DOHH2 (cell line): ENCODE results near the gene B4GALNT1.

Experiments
- H3F3A ChIP-seq: fragments of 200-600 bp; sonication (generic), shearing (Covaris generic); 2 replicates; pipeline ENCODE4 v1.6.0; 2016; ENCODE audit warnings: antibody characterized with exemption, mild to moderate bottlenecking; ENCODE audit not compliant: control insufficient read depth, insufficient read depth
- H3K27ac ChIP-seq: fragments of 200-600 bp; sonication (generic); 2 replicates; pipeline ENCODE4 v1.5.1; 2014; ENCODE audit warnings: low read depth, mild to moderate bottlenecking, low read length, moderate library complexity
- H3K27me3 ChIP-seq: fragments of 200-600 bp; sonication (generic); 2 replicates; pipeline ENCODE4 v1.6.1; 2014; ENCODE audit warnings: mild to moderate bottlenecking, low read length, mixed read lengths; ENCODE audit not compliant: control insufficient read depth
- H3K36me3 ChIP-seq: fragments of 200-600 bp; sonication (generic); 2 replicates; pipeline ENCODE4 v1.6.1; 2014; ENCODE audit warnings: mild to moderate bottlenecking, low read length, moderate library complexity, mixed read lengths; ENCODE audit not compliant: control insufficient read depth
- H3K4me1 ChIP-seq: fragments of 200-600 bp; sonication (generic); 2 replicates; pipeline ENCODE4 v1.6.1; 2014; ENCODE audit warnings: mild to moderate bottlenecking, low read length, mixed read lengths; ENCODE audit not compliant: control insufficient read depth
- H3K4me2 ChIP-seq: fragments of 200-600 bp; sonication (generic); 2 replicates; pipeline ENCODE4 v1.6.0; 2014; ENCODE audit warnings: mild to moderate bottlenecking, low read length, moderate library complexity
- H3K4me3 ChIP-seq: fragments of 200-600 bp; sonication (generic); 2 replicates; pipeline ENCODE4 v1.5.1; 2014; ENCODE audit warnings: mild to moderate bottlenecking, low read length, mixed read lengths
- H3K79me2 ChIP-seq: fragments of 200-600 bp; sonication (generic); 2 replicates; pipeline ENCODE4 v1.6.1; 2014; ENCODE audit warnings: mild to moderate bottlenecking, low read length, mixed read lengths; ENCODE audit not compliant: control insufficient read depth
- H3K9me2 ChIP-seq: fragments of 200-600 bp; sonication (generic); replicated peaks from 2 replicates; pipeline ENCODE4 v1.6.1; 2014; ENCODE audit warnings: mild to moderate bottlenecking, low read length, mixed read lengths; ENCODE audit not compliant: control insufficient read depth
- H3K9me3 ChIP-seq: fragments of 200-600 bp; sonication (generic); 2 replicates; pipeline ENCODE4 v1.6.1; 2014; ENCODE audit warnings: antibody characterized with exemption, low read length, mixed read lengths; ENCODE audit not compliant: control insufficient read depth, insufficient read depth
- H4K20me1 ChIP-seq: fragments of 200-600 bp; sonication (generic); 2 replicates; pipeline ENCODE4 v1.6.0; 2014; ENCODE audit warnings: low read depth, mild to moderate bottlenecking, antibody characterized with exemption, low read length, moderate library complexity; ENCODE audit not compliant: control insufficient read depth, insufficient read depth
- EZH2phosphoT487 ChIP-seq: fragments of 200-600 bp; sonication (generic); IDR thresholded peaks from 2 replicates; pipeline ENCODE4 v1.6.1; 2017; ENCODE audit warnings: borderline replicate concordance, mild to moderate bottlenecking, antibody characterized with exemption, low read length, moderate library complexity, mixed read lengths
- TF ChIP-seq, protein P1 (sequence below): fragments of 200-600 bp; sonication (generic); IDR thresholded peaks from one replicate; pipeline ENCODE4 v1.5.1; 2014; ENCODE audit warnings: antibody characterized with exemption, mild to moderate bottlenecking, low read depth, low read length; ENCODE audit not compliant: poor library complexity, severe bottlenecking

B4GALNT1 gene

DNA sequence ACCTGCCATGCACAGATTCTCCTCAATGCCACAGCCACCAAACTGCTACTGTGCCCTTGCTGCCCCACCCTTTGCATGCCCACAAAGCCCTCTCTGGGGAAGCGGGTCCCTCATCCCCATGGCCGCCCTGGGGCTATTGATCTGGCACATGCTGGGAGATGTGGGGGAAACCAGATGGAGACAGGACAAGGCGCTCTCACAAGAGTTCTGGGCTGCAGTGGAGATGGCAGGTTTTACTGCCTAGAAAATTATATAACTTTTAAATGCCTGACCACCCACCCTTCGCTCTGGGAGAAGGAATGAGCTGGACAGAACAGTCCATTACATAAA is 52.6 kb downstream of the B4GALNT1 start:
- H3K27ac ChIP-seq = no peak overlapping the region
- H3K27me3 ChIP-seq = peaks cover 55% of the 10 kb centered on the region
- no peaks in the 10 kb centered on the region for H3K79me2 ChIP-seq
- H3K4me2 ChIP-seq = no peak overlapping the region
- H3K9me3 ChIP-seq = no peaks in the 10 kb centered on the region
- no peaks in the 10 kb centered on the region for H3K9me2 ChIP-seq
- no peaks in the 10 kb centered on the region; the same call in 1 of the 2 replicates for H4K20me1 ChIP-seq
- no peak overlapping the region for H3K4me3 ChIP-seq
- H3F3A ChIP-seq = no peaks in the 10 kb centered on the region
- H3K36me3 ChIP-seq = no peaks in the 10 kb centered on the region
- H3K4me1 ChIP-seq = peaks cover 5% of the 10 kb centered on the region
- TF ChIP-seq, protein P1, sequence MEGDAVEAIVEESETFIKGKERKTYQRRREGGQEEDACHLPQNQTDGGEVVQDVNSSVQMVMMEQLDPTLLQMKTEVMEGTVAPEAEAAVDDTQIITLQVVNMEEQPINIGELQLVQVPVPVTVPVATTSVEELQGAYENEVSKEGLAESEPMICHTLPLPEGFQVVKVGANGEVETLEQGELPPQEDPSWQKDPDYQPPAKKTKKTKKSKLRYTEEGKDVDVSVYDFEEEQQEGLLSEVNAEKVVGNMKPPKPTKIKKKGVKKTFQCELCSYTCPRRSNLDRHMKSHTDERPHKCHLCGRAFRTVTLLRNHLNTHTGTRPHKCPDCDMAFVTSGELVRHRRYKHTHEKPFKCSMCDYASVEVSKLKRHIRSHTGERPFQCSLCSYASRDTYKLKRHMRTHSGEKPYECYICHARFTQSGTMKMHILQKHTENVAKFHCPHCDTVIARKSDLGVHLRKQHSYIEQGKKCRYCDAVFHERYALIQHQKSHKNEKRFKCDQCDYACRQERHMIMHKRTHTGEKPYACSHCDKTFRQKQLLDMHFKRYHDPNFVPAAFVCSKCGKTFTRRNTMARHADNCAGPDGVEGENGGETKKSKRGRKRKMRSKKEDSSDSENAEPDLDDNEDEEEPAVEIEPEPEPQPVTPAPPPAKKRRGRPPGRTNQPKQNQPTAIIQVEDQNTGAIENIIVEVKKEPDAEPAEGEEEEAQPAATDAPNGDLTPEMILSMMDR = no peak
- no peak for TF ChIP-seq EZH2phosphoT487

DNA sequence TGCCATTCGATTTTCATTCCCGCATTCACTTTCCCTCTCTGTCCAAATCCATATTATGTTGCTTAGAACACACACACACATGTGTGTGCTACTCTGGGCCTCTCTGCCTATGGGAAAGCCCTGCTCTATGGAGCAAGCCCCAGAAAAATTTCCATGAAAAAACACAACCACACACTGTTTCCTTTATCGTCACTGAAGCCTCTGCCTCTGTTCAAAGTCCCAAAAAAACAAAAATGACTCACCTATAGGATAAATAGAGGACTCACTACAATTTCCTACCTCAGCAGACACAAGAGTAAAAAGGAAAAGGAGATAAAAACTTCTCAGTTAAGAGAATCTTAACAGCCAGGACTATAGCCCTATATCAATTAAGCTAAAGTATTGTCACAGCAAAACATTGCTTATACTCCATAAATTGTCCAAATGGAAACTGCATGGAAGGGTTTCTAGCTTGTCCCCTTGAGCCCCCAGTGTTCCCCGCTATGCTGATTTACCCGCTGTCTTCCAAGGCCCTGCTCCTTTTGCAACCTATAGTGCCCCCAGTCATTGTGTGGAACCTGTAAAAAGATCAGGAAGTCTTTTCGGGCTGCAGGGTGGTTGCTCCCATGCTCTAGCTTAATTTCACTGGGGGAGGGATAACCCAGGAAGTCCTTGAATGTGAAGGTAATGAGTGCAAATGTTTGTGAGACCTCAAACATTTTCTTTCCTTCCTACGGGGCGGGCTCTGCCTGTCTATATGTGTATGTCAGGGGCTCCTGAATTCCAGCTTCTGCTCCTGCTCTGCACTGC is 53.1 kb downstream of the B4GALNT1 start:
- Histone ChIP-seq H3K36me3 (no peaks in the 10 kb centered on the region), H3K4me1 (peaks cover 5% of the 10 kb centered on the region)

DNA sequence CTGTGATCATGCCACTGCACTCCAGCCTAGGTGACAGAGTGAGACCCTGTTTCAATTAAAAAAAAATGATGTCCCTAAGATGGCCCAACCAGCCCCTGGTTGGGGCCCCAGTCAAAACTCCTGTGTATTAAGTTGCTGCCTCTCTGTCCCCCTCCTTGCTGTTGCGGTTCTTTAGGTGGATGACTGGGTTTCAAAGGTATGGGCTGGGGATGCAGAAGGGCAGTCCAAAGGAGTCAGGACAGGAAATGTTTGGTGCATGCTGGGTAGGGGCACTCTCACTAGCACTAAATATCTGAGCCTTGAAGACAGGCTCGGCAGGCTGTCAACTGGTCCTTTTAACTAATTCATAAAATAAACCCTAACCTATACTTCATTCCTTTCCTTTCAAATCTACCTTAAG is 54.0 kb downstream of the B4GALNT1 start:
- Histone ChIP-seq H3K9me3 (no peaks in the 10 kb centered on the region), H3K27me3 (peaks cover 41% of the 10 kb centered on the region), H3K4me2 (no peak overlapping the region), H3K79me2 (no peaks in the 10 kb centered on the region), H3K4me1 (peaks cover 5% of the 10 kb centered on the region), H3K27ac (no peak overlapping the region), H3K4me3 (no peak overlapping the region), H3K36me3 (no peaks in the 10 kb centered on the region), H3F3A (no peaks in the 10 kb centered on the region), H4K20me1 (no peaks in the 10 kb centered on the region; the same call in 1 of the 2 replicates), H3K9me2 (no peaks in the 10 kb centered on the region)
- TF ChIP-seq EZH2phosphoT487 = no peak
- TF ChIP-seq, protein P1 = no peak

More for the DNA sequence above, 53.1 kb downstream of the B4GALNT1 start:
- Histone ChIP-seq H3K4me2 (no peak overlapping the region), H3K9me3 (no peaks in the 10 kb centered on the region), H4K20me1 (no peaks in the 10 kb centered on the region; the same call in 1 of the 2 replicates), H3K27ac (no peak overlapping the region), H3K27me3 (peaks cover 49% of the 10 kb centered on the region), H3K4me3 (no peak overlapping the region), H3K79me2 (no peaks in the 10 kb centered on the region), H3K9me2 (no peaks in the 10 kb centered on the region), H3F3A (no peaks in the 10 kb centered on the region)
- TF ChIP-seq, protein P1 = no peak
- no peak for TF ChIP-seq EZH2phosphoT487
